Heart left ventricle (tissue), 13 donors: ENCODE results near the gene DLG4.

Source experiments
- CTCF ChIP-seq, 12 donors: fragments of 200-600 bp; sonication (generic) in 4 of 12; IDR thresholded peaks; one replicate each; pipeline versions ENCODE4 v1.5.0 to v1.8.0; 2018 to 2022; ENCODE audit warnings: antibody characterized with exemption in 12 of 12, mild to moderate bottlenecking in 5 of 12
- POLR2A ChIP-seq, 2 donors: fragments of 450-650 bp; IDR thresholded peaks; one replicate each; pipeline ENCODE4 v1.6.1; 2017; ENCODE audit warnings: antibody characterized with exemption in 2 of 2, mild to moderate bottlenecking in 2 of 2, moderate library complexity in 2 of 2
- donor health status: ischemic (EF 13 %, LVEDD 7.1; RV severe dilation, severe dysfunction).
- donor health status: DM: no; HTN: yes; CAD: no.
- donor health status: DM: no; HTN: no; CAD: no.
- donor health status: ischemic (EF 25% LVEDD 6.9; RV normal size, moderate dysfunction).
- donor health status: ischemic (EF 25% LVEDD 5.7; RV mildly dilated, moderate dysfunction).
- donor health status: ischemic (EF 35%, LVEDD 5.7; RV mildly dilated, moderate dysfunction).
- donor health status: nonischemic (EF 11% LVEDD 7.7; RV severe dilation, severe dysfunction).
- donor health status: DM: yes; HTN: yes; CAD: no.
- donor health status: PGD.
- donor health status: ischemic (EF 29% LVEDD 5.4; RV normal size, mild dysfunction).
- donor health status: nonischemic (EF 23%, LVEDD 6.1; RV moderate dilation, normal function).

- no peak for TF ChIP-seq CTCF (IDR thresholded peaks at IDR 0.05)
- no peak for TF ChIP-seq POLR2A (IDR thresholded peaks at IDR 0.05)
Measured at GRCh38 chr17:7147772-7148171, 71.9 kb downstream of the DLG4 start.
